Liver (tissue), 3 donors: ENCODE results near the gene FLNA.

Source experiments
- EGR1 ChIP-seq, 2 donors: IDR thresholded peaks; 2 replicates each; pipeline ENCODE4 v1.6.1; 2016 to 2018; ENCODE audit warnings: antibody characterized with exemption in 2 of 2, low read depth in 2 of 2
- GABPA ChIP-seq, 2 donors: IDR thresholded peaks in 1 of 2; conservative IDR thresholded peaks in 1 of 2; 2 replicates each; pipeline ENCODE4 v1.6.1; 2016; ENCODE audit warnings: antibody characterized with exemption in 2 of 2, mild to moderate bottlenecking in 1 of 2, moderate library complexity in 1 of 2
- SP1 ChIP-seq: IDR thresholded peaks from 2 replicates; pipeline ENCODE4 v1.6.1; 2018; ENCODE audit warnings: antibody characterized with exemption, mild to moderate bottlenecking
- TF ChIP-seq, protein P1 (sequence below): fragments of 150-350 bp; IDR thresholded peaks from 2 replicates; pipeline ENCODE4 v1.5.1; 2017; ENCODE audit warnings: improper control_type of control experiment, low read depth, low read length; ENCODE audit not compliant: missing input control
- TF ChIP-seq, protein P2 (sequence below): IDR thresholded peaks from 2 replicates; pipeline ENCODE4 v1.6.1; 2016; ENCODE audit warnings: antibody characterized with exemption
- donor health status: healthy.
- donor health status: healthy.

DNA sequence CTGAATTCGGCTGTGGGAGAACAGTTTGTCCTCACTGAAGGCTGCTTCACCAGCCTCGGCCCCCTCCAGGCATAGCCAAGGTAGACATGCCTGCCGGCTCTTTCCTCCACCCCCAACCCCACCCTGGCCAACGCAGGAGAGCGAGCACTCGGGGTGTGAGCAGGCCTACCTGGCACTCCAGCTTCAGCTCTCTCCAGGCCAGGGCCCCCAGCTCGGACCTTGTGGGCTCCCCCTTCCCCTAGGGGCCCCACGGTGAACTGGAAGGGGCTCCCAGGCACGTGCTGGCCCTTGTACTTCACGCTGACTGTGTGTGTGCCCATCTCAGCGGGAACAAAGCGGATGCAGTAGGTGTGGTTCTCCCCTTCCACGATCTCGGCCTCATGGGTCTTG, 22.4 kb downstream of the FLNA start:
- TF ChIP-seq GABPA (IDR thresholded peaks at IDR 0.05 in 1 of 2, conservative IDR thresholded peaks at IDR 0.05 in 1 of 2) = no peak
- TF ChIP-seq, protein P1, sequence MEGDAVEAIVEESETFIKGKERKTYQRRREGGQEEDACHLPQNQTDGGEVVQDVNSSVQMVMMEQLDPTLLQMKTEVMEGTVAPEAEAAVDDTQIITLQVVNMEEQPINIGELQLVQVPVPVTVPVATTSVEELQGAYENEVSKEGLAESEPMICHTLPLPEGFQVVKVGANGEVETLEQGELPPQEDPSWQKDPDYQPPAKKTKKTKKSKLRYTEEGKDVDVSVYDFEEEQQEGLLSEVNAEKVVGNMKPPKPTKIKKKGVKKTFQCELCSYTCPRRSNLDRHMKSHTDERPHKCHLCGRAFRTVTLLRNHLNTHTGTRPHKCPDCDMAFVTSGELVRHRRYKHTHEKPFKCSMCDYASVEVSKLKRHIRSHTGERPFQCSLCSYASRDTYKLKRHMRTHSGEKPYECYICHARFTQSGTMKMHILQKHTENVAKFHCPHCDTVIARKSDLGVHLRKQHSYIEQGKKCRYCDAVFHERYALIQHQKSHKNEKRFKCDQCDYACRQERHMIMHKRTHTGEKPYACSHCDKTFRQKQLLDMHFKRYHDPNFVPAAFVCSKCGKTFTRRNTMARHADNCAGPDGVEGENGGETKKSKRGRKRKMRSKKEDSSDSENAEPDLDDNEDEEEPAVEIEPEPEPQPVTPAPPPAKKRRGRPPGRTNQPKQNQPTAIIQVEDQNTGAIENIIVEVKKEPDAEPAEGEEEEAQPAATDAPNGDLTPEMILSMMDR = no peak
- TF ChIP-seq, protein P2, sequence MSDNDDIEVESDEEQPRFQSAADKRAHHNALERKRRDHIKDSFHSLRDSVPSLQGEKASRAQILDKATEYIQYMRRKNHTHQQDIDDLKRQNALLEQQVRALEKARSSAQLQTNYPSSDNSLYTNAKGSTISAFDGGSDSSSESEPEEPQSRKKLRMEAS = no peak
- no peak for TF ChIP-seq EGR1 (IDR thresholded peaks at IDR 0.05; ENCODE audit: low read depth in 2 of 2)
- no peak for TF ChIP-seq SP1
